HepG2 (cell line): Measurements from ENCODE around the gene RTP2. TPM values are rescaled to one million over a fixed set of nuclear protein-coding genes. Genes with fewer than 3 reads are reported as not detected.

Experiments used
- ARNTL ChIP-seq: sonication (generic); formaldehyde crosslinking; IDR thresholded peaks from 2 replicates; pipeline ENCODE4 v1.4.0; 2020; ENCODE audit warnings: mild to moderate bottlenecking, missing genetic modification reagents
- HOXA9 ChIP-seq: sonication (generic); formaldehyde crosslinking; IDR thresholded peaks from 2 replicates; pipeline ENCODE4 v1.8.1; 2022; ENCODE audit warnings: missing genetic modification reagents, mild to moderate bottlenecking, moderate library complexity, borderline replicate concordance
- MIXL1 ChIP-seq: IDR thresholded peaks from 2 replicates; pipeline ENCODE4 v1.6.1; 2016
- NCOA5 ChIP-seq: sonication (generic); formaldehyde crosslinking; IDR thresholded peaks from 2 replicates; pipeline ENCODE4 v1.4.0; 2020; ENCODE audit warnings: missing genetic modification reagents
- NFIC ChIP-seq: IDR thresholded peaks from 2 replicates; pipeline ENCODE4 v1.6.1; 2012; ENCODE audit warnings: mild to moderate bottlenecking, low read length, inconsistent platforms
- NPAS2 ChIP-seq: sonication (generic); formaldehyde crosslinking; IDR thresholded peaks from 2 replicates; pipeline ENCODE4 v1.8.0; 2022; ENCODE audit warnings: mild to moderate bottlenecking, missing genetic modification reagents, borderline replicate concordance
- SALL1 ChIP-seq: sonication (generic); formaldehyde crosslinking; IDR thresholded peaks from 2 replicates; pipeline ENCODE4 v1.8.0; 2022; ENCODE audit warnings: mild to moderate bottlenecking, missing genetic modification reagents
- SSRP1 ChIP-seq: IDR thresholded peaks from 2 replicates; pipeline ENCODE4 v1.6.1; 2016; ENCODE audit warnings: control low read depth
- TARDBP ChIP-seq: sonication (generic); formaldehyde crosslinking; IDR thresholded peaks from 2 replicates; pipeline ENCODE4 v1.8.0; 2022; ENCODE audit warnings: mild to moderate bottlenecking, missing genetic modification reagents
- ZFP62 ChIP-seq: sonication (generic); formaldehyde crosslinking; IDR thresholded peaks from 2 replicates; pipeline ENCODE4 v1.4.0; 2020; ENCODE audit warnings: missing genetic modification reagents
- ZNF136 ChIP-seq: sonication (generic); formaldehyde crosslinking; IDR thresholded peaks from 2 replicates; pipeline ENCODE4 v1.8.1; 2022; ENCODE audit warnings: low read depth, mild to moderate bottlenecking, moderate library complexity, missing genetic modification reagents
- ZNF30 ChIP-seq: sonication (generic); formaldehyde crosslinking; IDR thresholded peaks from 2 replicates; pipeline ENCODE4 v1.5.0; 2020; ENCODE audit warnings: mild to moderate bottlenecking, missing genetic modification reagents
- ZNF326 ChIP-seq: sonication (generic); formaldehyde crosslinking; IDR thresholded peaks from 2 replicates; pipeline ENCODE4 v1.4.0; 2020; ENCODE audit warnings: missing genetic modification reagents, borderline replicate concordance
- ZNF644 ChIP-seq: IDR thresholded peaks from 2 replicates; pipeline ENCODE4 v1.6.1; 2016; ENCODE audit warnings: low read depth
- polyA plus RNA-seq, 8 experiments: library from polyadenylated mRNA; depleted of rRNA in 3 of 8; stranded (reverse) in 7 of 8; unstranded in 1 of 8; fragments of >200 nt; fragmentation: Illumina TruSeq in 4 of 8; extraction: Trizol in 4 of 8; gene quantifications; 2 replicates each; pipeline versions ENCODE4 v1.2.1 to v1.2.3, GENCODE V29; 2011 to 2016; ENCODE audit warnings: low read depth in 4 of 8, missing spikeins in 1 of 8, mixed read lengths in 1 of 8; ENCODE audit not compliant: insufficient read depth in 1 of 8
- total RNA-seq, 5 experiments: library from RNA; depleted of rRNA; stranded (reverse); fragments of >200 nt; fragmentation: Illumina TruSeq; extraction: Trizol; gene quantifications; 2 replicates each; pipeline ENCODE4 v1.2.3, GENCODE V29; 2016; ENCODE audit warnings: low read depth in 1 of 5
- TF ChIP-seq, protein P1 (sequence below): sonication (generic); formaldehyde crosslinking; IDR thresholded peaks from one replicate; pipeline ENCODE4 v1.5.1; 2020; ENCODE audit warnings: mild to moderate bottlenecking, missing genetic modification reagents; ENCODE audit errors: not compliant biosample characterization
- TF ChIP-seq, protein P2 (sequence below): sonication (generic); IDR thresholded peaks from 2 replicates; pipeline ENCODE4 v1.6.1; 2016; ENCODE audit warnings: low read depth, borderline replicate concordance
- TF ChIP-seq, protein P3 (sequence below): sonication (generic); formaldehyde crosslinking; IDR thresholded peaks from 2 replicates; pipeline ENCODE4 v1.4.0; 2020; ENCODE audit warnings: missing genetic modification reagents
- TF ChIP-seq, protein P4 (sequence below): IDR thresholded peaks from 2 replicates; pipeline ENCODE4 v1.6.1; 2016

The RTP2 gene
- total and polyA plus RNA-seq, 2 of the 13 experiments (the other 11 are each of a cell fraction or from before 2014, with no cell fraction given): not detected

DNA sequence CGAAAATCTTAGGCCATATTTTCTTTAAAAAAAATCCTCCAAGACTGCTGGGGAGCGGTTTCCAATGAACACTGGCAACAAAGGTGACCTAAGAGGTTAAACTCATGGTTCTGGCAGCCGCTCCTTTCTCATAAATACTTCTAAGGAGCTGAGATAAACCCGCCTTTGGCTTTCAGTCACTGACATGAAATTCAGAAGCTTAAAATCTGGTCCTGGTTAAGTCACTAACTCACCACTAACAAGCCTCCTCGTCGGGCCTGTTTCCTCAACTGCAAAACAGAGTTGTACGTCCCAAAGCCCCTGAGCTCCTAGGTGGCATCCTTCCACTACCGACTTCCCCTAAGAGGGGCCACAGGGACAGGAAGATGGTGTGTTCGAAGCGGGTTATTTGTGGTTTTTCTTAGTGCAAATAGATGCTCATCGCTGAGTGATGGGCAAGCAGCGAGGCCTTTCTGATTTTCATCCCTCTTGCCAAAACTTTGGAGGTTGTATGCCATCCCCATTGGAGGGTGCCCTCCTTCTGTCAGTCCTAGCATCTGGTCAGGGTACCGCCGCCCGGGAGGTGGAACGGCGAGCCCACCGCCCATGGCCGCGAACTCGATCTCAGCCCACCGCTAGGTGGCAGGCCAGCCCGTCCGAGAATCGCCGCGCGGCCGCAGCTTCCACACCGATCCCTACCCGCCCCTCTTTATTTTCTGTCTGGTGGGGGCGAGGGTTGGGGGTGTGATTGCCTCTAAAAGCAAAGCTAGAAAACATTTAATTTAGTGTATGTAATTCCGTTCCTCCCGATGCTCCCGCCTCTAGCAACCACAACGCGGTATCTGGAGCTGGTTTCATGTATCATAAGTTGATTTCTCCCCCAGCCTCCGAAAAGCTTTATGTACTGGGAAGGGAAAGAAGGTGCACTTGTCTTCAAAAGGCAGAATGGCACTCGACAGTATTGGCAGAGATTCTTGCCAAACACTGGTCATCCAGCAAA lies 38.4 kb upstream of the RTP2 start (continued):
- TF ChIP-seq, protein P1, sequence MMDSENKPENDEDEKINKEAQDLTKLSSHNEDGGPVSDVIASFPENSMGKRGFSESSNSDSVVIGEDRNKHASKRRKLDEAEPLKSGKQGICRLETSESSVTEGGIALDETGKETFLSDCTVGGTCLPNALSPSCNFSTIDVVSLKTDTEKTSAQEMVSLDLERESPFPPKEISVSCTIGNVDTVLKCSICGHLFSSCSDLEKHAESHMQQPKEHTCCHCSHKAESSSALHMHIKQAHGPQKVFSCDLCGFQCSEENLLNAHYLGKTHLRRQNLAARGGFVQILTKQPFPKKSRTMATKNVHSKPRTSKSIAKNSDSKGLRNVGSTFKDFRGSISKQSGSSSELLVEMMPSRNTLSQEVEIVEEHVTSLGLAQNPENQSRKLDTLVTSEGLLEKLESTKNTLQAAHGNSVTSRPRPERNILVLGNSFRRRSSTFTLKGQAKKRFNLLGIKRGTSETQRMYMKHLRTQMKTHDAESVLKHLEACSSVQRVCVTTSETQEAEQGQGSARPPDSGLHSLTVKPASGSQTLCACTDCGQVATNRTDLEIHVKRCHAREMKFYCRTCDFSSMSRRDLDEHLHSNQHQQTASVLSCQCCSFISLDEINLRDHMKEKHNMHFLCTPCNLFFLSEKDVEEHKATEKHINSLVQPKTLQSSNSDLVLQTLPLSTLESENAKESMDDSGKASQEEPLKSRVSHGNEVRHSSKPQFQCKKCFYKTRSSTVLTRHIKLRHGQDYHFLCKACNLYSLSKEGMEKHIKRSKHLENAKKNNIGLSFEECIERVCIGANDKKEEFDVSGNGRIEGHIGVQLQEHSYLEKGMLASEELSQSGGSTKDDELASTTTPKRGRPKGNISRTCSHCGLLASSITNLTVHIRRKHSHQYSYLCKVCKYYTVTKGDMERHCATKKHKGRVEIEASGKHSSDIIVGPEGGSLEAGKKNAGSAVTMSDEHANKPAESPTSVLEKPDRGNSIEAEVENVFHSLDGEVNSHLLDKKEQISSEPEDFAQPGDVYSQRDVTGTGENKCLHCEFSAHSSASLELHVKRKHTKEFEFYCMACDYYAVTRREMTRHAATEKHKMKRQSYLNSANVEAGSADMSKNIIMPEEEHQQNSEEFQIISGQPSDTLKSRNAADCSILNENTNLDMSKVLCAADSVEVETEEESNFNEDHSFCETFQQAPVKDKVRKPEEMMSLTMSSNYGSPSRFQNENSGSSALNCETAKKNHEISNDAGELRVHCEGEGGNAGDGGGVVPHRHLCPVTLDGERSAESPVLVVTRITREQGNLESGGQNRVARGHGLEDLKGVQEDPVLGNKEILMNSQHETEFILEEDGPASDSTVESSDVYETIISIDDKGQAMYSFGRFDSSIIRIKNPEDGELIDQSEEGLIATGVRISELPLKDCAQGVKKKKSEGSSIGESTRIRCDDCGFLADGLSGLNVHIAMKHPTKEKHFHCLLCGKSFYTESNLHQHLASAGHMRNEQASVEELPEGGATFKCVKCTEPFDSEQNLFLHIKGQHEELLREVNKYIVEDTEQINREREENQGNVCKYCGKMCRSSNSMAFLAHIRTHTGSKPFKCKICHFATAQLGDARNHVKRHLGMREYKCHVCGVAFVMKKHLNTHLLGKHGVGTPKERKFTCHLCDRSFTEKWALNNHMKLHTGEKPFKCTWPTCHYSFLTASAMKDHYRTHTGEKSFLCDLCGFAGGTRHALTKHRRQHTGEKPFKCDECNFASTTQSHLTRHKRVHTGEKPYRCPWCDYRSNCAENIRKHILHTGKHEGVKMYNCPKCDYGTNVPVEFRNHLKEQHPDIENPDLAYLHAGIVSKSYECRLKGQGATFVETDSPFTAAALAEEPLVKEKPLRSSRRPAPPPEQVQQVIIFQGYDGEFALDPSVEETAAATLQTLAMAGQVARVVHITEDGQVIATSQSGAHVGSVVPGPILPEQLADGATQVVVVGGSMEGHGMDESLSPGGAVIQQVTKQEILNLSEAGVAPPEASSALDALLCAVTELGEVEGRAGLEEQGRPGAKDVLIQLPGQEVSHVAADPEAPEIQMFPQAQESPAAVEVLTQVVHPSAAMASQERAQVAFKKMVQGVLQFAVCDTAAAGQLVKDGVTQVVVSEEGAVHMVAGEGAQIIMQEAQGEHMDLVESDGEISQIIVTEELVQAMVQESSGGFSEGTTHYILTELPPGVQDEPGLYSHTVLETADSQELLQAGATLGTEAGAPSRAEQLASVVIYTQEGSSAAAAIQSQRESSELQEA: no peak
- TF ChIP-seq MIXL1 (CRISPR knock-in tag) (0 out of 2 replicates have a peak, but pooled peaks have one; percentile 12), ZNF644 (CRISPR knock-in tag) (no peak), ZNF136 (no peak; the same call in 1 of the 2 replicates), ZFP62 (CRISPR knock-in tag) (no peak), SALL1 (CRISPR knock-in tag) (peak; percentile 69; the same call in 1 of the 2 replicates), SSRP1 (CRISPR knock-in tag) (no peak; the same call in none of the 2 replicates), HOXA9 (no peak), NPAS2 (no peak), ARNTL (CRISPR knock-in tag) (no peak), TARDBP (CRISPR knock-in tag) (no peak), ZNF326 (CRISPR knock-in tag) (0 out of 2 replicates have a peak, but pooled peaks have one; percentile 43), NFIC (no peak), ZNF30 (CRISPR knock-in tag) (no peak), NCOA5 (no peak)
- TF ChIP-seq, protein P2, sequence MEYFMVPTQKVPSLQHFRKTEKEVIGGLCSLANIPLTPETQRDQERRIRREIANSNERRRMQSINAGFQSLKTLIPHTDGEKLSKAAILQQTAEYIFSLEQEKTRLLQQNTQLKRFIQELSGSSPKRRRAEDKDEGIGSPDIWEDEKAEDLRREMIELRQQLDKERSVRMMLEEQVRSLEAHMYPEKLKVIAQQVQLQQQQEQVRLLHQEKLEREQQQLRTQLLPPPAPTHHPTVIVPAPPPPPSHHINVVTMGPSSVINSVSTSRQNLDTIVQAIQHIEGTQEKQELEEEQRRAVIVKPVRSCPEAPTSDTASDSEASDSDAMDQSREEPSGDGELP: no peak
- TF ChIP-seq, protein P3, sequence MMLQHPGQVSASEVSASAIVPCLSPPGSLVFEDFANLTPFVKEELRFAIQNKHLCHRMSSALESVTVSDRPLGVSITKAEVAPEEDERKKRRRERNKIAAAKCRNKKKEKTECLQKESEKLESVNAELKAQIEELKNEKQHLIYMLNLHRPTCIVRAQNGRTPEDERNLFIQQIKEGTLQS (CRISPR knock-in tag): 0 out of 2 replicates have a peak, but pooled peaks have one; percentile 7
- TF ChIP-seq, protein P4, sequence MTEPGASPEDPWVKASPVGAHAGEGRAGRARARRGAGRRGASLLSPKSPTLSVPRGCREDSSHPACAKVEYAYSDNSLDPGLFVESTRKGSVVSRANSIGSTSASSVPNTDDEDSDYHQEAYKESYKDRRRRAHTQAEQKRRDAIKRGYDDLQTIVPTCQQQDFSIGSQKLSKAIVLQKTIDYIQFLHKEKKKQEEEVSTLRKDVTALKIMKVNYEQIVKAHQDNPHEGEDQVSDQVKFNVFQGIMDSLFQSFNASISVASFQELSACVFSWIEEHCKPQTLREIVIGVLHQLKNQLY (CRISPR knock-in tag): no peak
